ENCODE measurements around the gene POU3F3.
A peak's percentile ranks its signal among the peaks of the same experiment; 100 is the strongest.

POU3F3 gene

GRCh38 chr2:104861351-104862057 lies 7.6 kb downstream of the POU3F3 start:
- DNase-seq (ENCODE audit: low spot score) = no peak

GRCh38 chr2:104862058-104862941 lies 8.4 kb downstream of the POU3F3 start:
- DNase-seq (ENCODE audit: low spot score) = no peak

- no peak for DNase-seq (ENCODE audit: low spot score)
Measured at GRCh38 chr2:104863146-104863467, 9.2 kb downstream of the POU3F3 start.

- DNase-seq (ENCODE audit: low spot score) = no peak
Measured at GRCh38 chr2:104863468-104864279, 9.8 kb downstream of the POU3F3 start.

GRCh38 chr2:104864280-104865095 lies 10.6 kb downstream of the POU3F3 start:
- DNase-seq (ENCODE audit: low spot score) = no peak

GRCh38 chr2:104865096-104865470 lies 11.2 kb downstream of the POU3F3 start:
- DNase-seq (ENCODE audit: low spot score) = no peak

GRCh38 chr2:104866122-104866864 lies 12.4 kb downstream of the POU3F3 start:
- no peak for DNase-seq (ENCODE audit: low spot score)

GRCh38 chr2:104866883-104867812 lies 13.2 kb downstream of the POU3F3 start:
- no peak for DNase-seq (ENCODE audit: low spot score)

- no peak for DNase-seq (ENCODE audit: low spot score)
Measured at GRCh38 chr2:104867813-104868504, 14.0 kb downstream of the POU3F3 start.

- DNase-seq (ENCODE audit: low spot score) = no peak
Measured at GRCh38 chr2:104868505-104868866, 14.6 kb downstream of the POU3F3 start.

GRCh38 chr2:104870100-104870975 lies 16.4 kb downstream of the POU3F3 start:
- no peak for DNase-seq (ENCODE audit: low spot score)

- peak; percentile 9 for DNase-seq (ENCODE audit: low spot score)
Measured at GRCh38 chr2:104871649-104871971, 17.7 kb downstream of the POU3F3 start.

- DNase-seq (ENCODE audit: low spot score) = no peak
Measured at GRCh38 chr2:104871972-104872865, 18.3 kb downstream of the POU3F3 start.

- peak; percentile 59 for DNase-seq (ENCODE audit: low spot score)
Measured at GRCh38 chr2:104872866-104873688, 19.2 kb downstream of the POU3F3 start.

- no peak for DNase-seq (ENCODE audit: low spot score)
Measured at GRCh38 chr2:104873689-104874054, 19.8 kb downstream of the POU3F3 start.

- no peak for DNase-seq (ENCODE audit: low spot score)
Measured at GRCh38 chr2:104874230-104874629, 20.3 kb downstream of the POU3F3 start.

- DNase-seq (ENCODE audit: low spot score) = no peak
Measured at GRCh38 chr2:104875262-104875661, 21.3 kb downstream of the POU3F3 start.
